Endometrium (tissue), 2 donors: ENCODE measurements around the gene PECR.
A peak's percentile ranks its signal among the peaks of the same experiment; 100 is the strongest.
"Not testable (repeated sequence)": the region's sequence is repeated elsewhere in the genome, so short reads cannot be mapped to it uniquely, and the experiment has no call there.

ENCODE experiments used
- FAIRE-seq: peaks from 2 replicates; lab custom pipeline; 2012; peaks lifted over from hg19 to GRCh38; lab: Jason Lieb, UNC
- donor health status: control.
- donor health status: control.

Gene PECR

DNA sequence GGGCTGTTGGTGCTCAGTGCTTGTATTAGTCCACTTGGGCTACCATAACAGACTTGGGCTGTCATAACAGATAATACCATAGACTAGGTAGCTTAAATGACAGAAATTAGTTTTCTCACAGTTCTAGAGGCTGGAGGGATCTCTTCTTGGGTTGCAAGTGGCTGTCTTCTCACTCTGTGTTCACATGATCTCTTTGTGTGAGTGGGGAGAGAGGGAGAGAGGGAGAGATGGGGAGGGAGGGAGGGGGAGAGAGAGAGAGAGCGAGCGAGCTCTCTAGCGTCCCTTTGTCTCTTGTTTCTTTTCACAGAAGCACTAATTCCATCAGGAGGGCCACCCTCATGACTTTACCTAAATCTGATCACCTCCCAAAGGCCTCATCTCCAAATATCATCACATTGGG, 23.1 kb upstream of the PECR start:
- FAIRE-seq, result no peak

DNA sequence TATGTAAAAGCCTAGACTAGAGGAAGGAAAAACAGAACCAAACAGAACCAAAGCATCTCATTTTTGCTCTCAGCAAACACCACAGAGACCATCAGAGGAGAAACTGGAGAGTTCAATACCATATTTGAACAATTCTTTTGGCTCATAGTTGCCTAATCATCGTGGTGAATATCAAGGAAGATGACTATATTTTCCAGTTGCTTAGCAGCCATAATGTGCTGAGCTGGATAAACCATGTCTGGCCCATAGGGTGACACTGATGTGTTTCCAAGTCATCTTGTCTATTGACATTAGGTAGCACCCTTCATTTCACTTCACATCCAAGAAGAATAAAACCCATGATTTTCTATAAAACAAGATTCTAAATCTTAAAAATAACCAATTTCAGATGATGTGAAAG, 21.6 kb upstream of the PECR start:
- FAIRE-seq, result no peak

DNA sequence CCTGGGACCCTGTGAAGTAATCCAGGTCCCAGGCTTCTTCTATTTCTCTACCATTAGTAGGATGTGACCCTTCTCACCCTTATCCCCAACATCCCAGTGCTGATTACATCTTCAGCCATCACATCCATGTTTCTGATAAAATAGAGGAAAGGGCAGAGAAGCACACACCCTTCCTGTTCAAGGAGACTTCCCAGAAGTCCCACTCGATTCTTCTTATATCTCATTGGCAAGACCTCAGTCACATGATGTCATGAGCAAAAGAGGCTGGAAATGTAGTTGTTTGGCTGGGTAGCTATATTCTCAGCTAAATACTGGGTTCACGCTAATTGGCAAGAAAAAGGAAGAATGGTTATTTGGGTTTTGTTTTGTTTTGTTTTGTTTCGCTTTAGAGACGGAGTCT, 19.5 kb upstream of the PECR start:
- no peak for FAIRE-seq

DNA sequence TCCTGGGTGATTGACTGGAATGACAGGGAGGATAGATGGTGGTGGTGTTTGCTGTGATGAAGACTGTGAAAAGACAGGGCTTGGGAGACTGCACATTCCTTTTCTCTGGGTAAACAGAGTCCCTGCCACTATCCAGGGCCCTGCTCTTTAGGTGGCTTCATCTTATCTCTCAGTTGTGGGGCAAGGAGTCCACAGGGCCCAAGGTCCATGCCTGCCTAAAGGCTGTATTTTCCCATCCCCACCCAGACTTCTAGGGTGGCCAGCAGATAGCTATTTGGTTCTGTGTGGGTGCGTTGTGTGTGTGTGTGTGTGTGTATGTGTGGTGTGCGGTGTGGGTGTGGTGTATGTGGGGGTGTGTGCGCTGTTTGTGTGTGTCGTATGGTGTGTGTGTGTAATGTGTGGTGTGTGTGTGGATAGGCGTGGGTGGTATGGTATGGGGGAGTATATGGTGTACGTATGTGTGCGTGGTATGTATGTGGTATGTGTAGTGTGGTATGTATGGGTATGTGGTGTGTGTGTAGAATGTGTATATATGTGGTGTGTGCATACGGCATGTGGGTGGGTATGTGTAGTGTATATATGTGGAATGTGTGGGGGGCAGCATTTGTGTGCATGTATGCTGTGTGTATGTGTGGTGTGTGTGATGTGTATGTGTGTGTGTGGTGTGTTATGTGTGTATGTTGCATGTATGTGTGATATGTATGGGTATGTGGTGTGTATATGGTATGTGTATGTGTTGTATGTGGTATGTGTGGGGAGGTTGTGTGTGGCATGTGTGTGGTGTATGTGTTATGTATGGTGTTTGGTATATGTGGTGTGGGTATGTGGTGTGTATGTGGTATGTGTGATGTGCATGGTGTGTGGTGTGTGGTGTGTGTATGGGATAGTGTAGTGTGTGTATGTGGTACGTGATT, 17.1 kb upstream of the PECR start:
- no peak for FAIRE-seq

DNA sequence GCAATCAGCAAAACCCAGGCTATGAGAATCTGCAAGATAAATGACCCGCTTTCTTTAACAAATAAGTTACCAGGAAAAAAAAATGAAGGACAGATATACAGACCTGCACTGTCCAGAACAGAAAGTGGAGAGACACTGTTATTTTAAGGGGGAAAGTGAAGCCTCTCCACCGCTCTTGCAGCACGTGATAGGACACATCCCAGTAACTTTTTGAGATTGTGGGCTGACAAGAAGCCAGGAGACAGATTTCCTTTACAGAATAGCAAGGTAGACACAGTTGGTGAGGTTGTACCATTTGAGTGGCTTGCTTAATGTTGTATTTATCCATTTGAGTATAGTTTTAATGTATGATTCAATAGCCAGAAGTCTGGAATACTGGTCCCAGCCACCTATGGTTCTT, 13.1 kb upstream of the PECR start:
- no peak for FAIRE-seq

DNA sequence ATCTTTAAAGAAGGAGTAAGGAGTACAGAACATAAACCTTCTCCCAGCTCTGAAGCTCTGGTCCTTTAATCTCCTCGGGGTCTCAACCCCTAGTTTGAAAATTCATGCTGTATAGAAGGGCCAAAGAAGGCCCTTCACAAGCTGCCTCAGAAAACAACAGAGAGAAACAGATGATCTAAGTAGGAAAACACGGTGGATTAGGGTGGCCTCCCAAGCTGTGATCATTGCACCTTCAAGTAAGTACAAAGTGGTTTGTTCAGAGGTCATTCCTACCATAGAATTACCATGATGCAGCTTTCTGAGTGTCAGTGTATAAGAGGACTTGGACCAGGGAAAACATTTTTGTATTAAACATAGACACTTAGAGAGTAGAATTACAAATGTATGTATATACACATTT, 11.0 kb upstream of the PECR start:
- no peak for FAIRE-seq

DNA sequence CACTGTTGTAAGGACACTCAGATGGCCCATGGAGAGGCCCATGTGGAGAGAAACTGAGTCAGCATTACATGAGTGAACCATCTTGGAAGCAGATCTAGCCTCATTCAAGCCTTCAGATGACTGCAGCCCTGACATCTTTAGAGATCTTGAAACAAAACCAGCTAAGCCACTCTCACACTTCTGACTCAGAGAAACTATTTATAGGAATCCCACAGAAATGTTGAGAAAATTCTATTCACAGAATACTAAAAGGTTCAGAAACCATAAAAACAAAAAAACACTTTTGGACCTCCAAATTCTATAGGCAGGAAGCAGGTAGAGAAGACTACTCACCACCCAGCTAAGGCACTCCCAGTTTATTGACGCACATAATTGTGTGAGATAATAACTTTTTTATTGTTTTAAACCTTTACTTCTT, 8.8 kb upstream of the PECR start:
- no peak for FAIRE-seq

DNA sequence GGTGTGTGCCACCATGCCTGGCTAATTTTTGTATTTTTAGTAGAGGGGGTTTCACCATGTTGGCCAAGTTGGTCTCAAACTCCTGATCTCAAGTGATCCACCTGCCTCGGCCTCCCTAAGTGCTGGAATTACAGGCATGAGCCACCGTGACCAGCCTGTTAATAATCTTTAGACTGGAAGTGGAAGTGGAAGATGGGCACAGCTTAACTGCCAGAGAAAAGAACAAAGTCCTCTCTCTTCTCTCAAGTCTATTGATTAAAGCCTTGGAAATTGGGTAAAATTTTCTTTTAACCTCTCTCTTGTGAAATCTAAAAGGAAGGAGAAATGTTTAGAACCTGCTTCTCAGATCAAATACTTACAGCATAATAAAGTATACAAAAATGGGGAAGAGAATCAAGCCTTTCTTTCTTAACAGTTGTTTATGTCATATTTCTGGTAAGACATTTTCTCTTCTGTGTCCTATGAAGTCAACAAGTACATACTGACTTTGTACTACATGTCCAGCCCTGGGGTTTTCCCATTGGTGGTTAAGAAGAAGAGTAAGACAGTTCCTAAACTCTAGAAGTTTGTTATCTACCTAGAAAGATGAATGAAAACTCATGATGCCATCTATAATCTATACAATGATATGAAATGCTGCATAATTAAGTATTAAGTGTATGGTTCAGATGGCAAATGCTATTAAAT, 4.7 kb upstream of the PECR start:
- FAIRE-seq, result no peak

GRCh38 chr2:216084547-216084946, 2.9 kb upstream of the PECR start:
- no peak for FAIRE-seq

DNA sequence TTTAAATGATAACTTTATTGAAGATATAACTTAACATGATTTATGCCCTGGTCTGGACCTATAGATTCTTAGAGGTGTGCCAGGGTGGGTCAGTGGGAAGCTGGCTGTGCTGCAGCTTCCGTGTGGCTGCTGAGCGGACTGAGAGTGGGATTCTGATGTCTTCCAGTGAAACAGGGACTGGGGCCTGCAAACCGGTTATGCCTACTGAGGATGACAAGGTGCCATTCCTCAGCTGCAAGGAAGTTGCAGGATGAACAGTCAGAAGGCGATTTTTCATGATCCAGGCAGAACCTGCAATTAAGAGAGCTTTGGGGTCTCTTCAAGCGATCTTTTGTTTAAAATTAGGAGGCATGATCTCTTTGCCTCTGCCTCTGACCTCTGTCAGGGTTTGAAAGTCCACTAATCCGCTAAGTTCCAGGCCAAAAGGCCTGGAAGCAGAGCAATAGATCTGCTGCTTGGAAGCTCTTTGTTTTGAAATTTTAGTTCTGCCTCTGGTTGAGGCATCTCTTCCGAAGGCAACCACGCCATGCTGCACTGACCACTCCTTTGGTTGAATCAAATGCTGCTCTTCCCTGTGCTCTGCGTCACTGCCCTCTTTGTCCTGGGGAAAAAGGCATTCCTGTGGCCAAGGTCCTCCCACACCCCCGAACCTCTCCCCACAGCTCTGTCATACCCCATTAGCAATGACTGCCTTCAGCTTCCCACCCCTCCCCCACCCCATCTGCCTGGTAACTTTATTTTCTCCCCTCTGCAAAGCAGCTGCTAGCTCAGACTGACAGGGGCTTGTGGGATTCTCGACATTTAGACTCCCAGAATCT, 2.1 kb upstream of the PECR start:
- FAIRE-seq, result no peak

DNA sequence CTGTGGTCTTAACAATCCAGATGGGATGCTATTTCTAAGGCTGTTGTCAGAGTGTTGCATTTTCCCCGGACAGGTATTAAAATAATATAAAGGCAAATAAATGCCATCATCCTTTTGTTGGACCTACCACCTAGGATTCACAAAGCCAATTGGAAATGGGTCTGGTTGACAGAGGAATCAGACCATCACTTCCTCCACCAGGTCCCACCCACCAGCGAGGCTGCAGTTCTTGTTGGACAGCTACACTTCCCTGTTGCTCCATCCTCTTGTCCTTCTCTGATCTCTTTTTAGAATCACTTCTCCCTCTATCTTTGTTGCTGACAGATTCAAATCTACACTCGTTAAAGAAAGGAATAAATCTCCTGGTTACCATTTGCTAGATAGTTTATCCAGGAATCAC, 1.2 kb upstream of the PECR start:
- no peak for FAIRE-seq

DNA sequence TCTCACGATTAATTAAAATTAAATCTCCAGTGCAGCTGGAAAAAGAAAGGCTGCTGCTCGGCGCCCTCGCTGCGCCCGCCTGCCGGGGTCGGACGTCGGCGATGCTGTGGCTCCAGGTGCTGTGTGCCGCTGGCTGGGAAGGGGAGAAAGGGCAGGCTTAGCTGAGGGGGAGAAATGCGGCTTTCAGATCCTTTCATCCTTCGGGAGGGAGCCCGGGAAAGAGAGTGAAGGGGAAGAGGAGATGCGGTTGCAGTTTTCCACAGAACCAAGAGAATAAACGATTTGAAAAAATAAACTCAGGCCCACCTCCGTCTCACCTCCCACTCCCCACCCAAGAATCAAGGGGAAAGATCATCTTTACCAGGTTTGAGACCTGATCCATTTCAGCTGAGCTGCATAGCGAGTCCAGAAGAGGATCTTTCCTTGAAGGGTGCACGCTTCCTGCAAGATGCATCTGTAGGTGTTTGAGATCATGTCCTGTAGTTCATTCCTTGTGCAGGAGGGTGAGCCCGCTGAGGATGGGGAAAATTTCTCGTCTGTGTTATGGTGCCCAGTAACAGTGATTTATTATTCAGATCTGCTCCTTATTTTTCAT, 605 bp upstream of the PECR start:
- no peak for FAIRE-seq

DNA sequence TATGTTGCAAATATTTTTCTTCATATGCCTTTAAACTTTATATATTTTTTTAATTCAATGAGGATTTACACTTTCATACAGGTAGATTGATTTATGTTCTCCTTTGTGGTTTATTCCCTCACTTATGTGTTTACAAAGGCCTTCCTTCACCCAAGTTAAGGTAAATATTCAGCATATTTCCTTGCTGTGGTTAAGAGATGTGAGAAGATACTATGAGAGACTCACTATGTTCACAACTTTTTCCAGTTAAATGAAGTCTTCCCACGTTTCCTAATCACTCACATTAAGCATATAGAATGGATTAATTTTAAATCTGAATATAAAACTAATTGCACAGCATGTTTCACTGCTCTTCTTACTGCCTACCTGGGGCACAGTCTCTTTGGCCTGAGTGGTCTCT, 597 bp downstream of the PECR start:
- FAIRE-seq, result no peak

DNA sequence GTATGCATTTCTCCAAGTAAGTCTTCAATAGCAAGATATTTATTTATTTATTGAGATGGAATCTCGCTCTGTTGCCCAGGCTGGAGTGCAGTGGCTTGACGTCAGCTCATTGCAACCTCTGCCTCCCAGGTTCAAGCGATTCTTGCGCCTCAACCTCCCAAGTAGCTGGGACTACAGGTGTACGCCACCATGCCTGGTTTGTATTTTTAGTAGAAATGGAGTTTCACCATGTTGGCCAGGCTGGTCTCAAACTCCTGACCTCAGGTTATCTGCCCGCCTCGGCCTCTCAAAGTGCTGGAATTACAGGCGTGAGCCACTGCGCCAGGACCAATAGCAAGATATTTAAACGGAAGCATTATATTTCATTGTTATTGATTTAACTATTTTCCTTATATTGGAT, 1.6 kb downstream of the PECR start:
- not testable (repeated sequence) for FAIRE-seq

DNA sequence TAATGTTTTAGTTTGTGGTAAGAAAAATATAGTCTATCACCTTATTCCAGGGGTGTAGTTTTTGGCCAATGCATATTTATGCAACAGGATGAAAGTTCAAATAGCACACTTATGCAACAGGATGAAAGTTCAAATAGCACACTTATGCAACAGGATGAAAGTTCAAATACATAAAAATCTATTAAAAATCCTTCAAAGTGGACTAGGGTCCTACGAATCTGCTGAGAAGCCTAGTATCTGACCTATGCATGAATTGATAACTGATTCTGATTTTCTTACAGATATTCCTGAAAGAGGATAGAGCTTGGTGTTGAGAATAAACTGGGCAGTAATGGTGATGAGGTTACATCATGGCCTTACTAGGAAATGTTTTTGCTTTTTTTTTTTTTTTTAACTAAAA, 2.8 kb downstream of the PECR start:
- FAIRE-seq, result peak; percentile 82

GRCh38 chr2:216075510-216076485, 5.8 kb downstream of the PECR start:
- no peak for FAIRE-seq

GRCh38 chr2:216074794-216075193, 6.8 kb downstream of the PECR start:
- no peak for FAIRE-seq

DNA sequence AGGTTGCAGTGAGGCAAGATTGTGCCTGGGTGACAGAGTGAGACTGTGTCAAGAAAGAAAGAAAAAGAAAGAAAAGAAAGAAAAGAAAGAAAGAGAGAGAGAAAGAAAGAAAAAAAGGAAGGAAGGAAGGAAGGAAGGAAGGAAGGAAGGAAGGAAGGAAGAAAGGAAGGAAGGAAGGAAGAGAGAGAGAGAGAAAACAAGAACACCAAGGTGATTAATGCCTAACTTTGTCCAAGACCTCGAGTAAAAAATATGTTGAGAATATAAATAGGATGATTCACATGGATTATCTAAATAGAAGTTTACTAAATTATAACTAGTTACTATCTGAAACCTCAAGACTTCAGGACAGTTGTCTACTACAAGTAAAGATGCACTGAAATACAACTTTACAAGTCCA, 7.2 kb downstream of the PECR start:
- FAIRE-seq, result no peak

- no peak for FAIRE-seq
Observed at GRCh38 chr2:216073773-216074172, 7.8 kb downstream of the PECR start.

DNA sequence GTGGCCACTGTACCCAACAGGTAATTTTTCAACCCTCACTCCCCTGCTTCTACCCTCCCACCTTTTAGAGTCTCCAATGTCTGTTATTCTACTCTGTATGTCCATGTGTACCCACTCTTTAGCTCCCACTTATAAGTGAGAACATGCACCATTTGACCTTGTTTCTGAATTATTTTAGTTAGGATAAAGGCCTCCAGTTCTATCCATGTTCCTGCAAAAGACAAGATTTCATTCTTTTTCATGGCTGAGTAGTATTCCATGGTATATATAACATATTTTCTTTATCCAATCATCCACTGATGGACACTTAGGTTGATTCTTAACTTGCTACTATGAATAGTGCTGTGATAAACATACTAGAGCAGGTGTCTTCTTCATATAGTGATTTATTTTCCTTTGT, 9.1 kb downstream of the PECR start:
- FAIRE-seq, result no peak
